ENCODE results near the gene IGHMBP2.
"Not testable (repeated sequence)": the region's sequence is repeated elsewhere in the genome, so short reads cannot be mapped to it uniquely, and the experiment has no call there.

Gene IGHMBP2

GRCh38 chr11:68881320-68881719 is 22.4 kb upstream of the IGHMBP2 start:
- no peak overlapping the region for H3K9ac ChIP-seq (ENCODE audit: insufficient read length)
- no peak overlapping the region for H3K27ac ChIP-seq
- no peaks in the 10 kb centered on the region for H3K9me3 ChIP-seq (ENCODE audit: low read depth, low read length)

GRCh38 chr11:68882391-68882790 is 21.3 kb upstream of the IGHMBP2 start:
- TF ChIP-seq POLR2AphosphoS5 (IDR thresholded peaks at IDR 0.05; ENCODE audit: borderline replicate concordance, low read depth, low read length) (no peak), EZH2 (IDR thresholded peaks at IDR 0.05) (no peak), FOXP2 (optimal IDR thresholded peaks at IDR 0.05; ENCODE audit: control extremely low read depth, extremely low read length, insufficient read depth) (no peak)
- Histone ChIP-seq H3K4me3 (no peak overlapping the region), H3K27ac (no peak overlapping the region), H3K9ac (ENCODE audit: insufficient read length) (no peak overlapping the region), H3K9me3 (ENCODE audit: low read depth, low read length) (no peaks in the 10 kb centered on the region), H3K36me3 (ENCODE audit: insufficient read depth, low read length) (no peaks in the 10 kb centered on the region)
- no peak for DNase-seq (ENCODE audit: low read depth, low spot score)

More at GRCh38 chr11:68881320-68881719, 22.4 kb upstream of the IGHMBP2 start:
- Histone ChIP-seq H3K4me3 (no peak overlapping the region), H3K36me3 (ENCODE audit: insufficient read depth, low read length) (no peaks in the 10 kb centered on the region)
- TF ChIP-seq EZH2 (IDR thresholded peaks at IDR 0.05) (no peak), FOXP2 (optimal IDR thresholded peaks at IDR 0.05; ENCODE audit: control extremely low read depth, extremely low read length, insufficient read depth) (no peak), POLR2AphosphoS5 (IDR thresholded peaks at IDR 0.05; ENCODE audit: borderline replicate concordance, low read depth, low read length) (no peak)
- DNase-seq (ENCODE audit: low read depth, low spot score) = no peak

- not testable (repeated sequence) for H3K36me3 ChIP-seq (ENCODE audit: insufficient read depth, low read length); DNase-seq (ENCODE audit: low read depth, low spot score)
Observed at GRCh38 chr11:68884827-68885226, 18.9 kb upstream of the IGHMBP2 start.

GRCh38 chr11:68889948-68890446 is 13.7 kb upstream of the IGHMBP2 start:
- Histone ChIP-seq H3K4me3 (peak overlapping the region; percentile 43), H3K36me3 (ENCODE audit: insufficient read depth, low read length) (peaks cover 29% of the 10 kb centered on the region), H3K9me3 (ENCODE audit: low read depth, low read length) (no peaks in the 10 kb centered on the region), H3K27ac (peak overlapping the region; percentile 92), H3K9ac (ENCODE audit: insufficient read length) (peak overlapping the region; percentile 28)
- peak; percentile 98 for DNase-seq (ENCODE audit: low read depth, low spot score)
- peak; percentile 81 for TF ChIP-seq FOXP2 (optimal IDR thresholded peaks at IDR 0.05; ENCODE audit: control extremely low read depth, extremely low read length, insufficient read depth)
- peak; percentile 69 for TF ChIP-seq POLR2AphosphoS5 (IDR thresholded peaks at IDR 0.05; ENCODE audit: borderline replicate concordance, low read depth, low read length)
- no peak for TF ChIP-seq EZH2 (IDR thresholded peaks at IDR 0.05)

More at GRCh38 chr11:68884827-68885226, 18.9 kb upstream of the IGHMBP2 start:
- H3K27ac ChIP-seq; H3K4me3 ChIP-seq; H3K9me3 ChIP-seq (ENCODE audit: low read depth, low read length); H3K9ac ChIP-seq (ENCODE audit: insufficient read length): not testable (repeated sequence)

GRCh38 chr11:68890490-68891231 is 13.0 kb upstream of the IGHMBP2 start:
- Histone ChIP-seq H3K4me3 (peak overlapping the region; percentile 43), H3K27ac (peak overlapping the region; percentile 92), H3K9me3 (ENCODE audit: low read depth, low read length) (no peaks in the 10 kb centered on the region), H3K9ac (ENCODE audit: insufficient read length) (peak overlapping the region; percentile 28), H3K36me3 (ENCODE audit: insufficient read depth, low read length) (peaks cover 30% of the 10 kb centered on the region)
- DNase-seq (ENCODE audit: low read depth, low spot score) = peak; percentile 44
- no peak for TF ChIP-seq EZH2 (IDR thresholded peaks at IDR 0.05)
- TF ChIP-seq POLR2AphosphoS5 (IDR thresholded peaks at IDR 0.05; ENCODE audit: borderline replicate concordance, low read depth, low read length) = no peak
- TF ChIP-seq FOXP2 (optimal IDR thresholded peaks at IDR 0.05; ENCODE audit: control extremely low read depth, extremely low read length, insufficient read depth) = peak; percentile 11

- H3K27ac ChIP-seq = peak overlapping the region; percentile 92
- no peaks in the 10 kb centered on the region for H3K9me3 ChIP-seq (ENCODE audit: low read depth, low read length)
- H3K36me3 ChIP-seq (ENCODE audit: insufficient read depth, low read length) = peaks cover 38% of the 10 kb centered on the region
- H3K9ac ChIP-seq (ENCODE audit: insufficient read length) = no peak overlapping the region
- DNase-seq (ENCODE audit: low read depth, low spot score) = no peak
- H3K4me3 ChIP-seq = peak overlapping the region; percentile 43
- TF ChIP-seq FOXP2 (optimal IDR thresholded peaks at IDR 0.05; ENCODE audit: control extremely low read depth, extremely low read length, insufficient read depth) = no peak
Observed at GRCh38 chr11:68891351-68891948, 12.2 kb upstream of the IGHMBP2 start.

- DNase-seq (ENCODE audit: low read depth, low spot score) = no peak
- Histone ChIP-seq H3K9ac (ENCODE audit: insufficient read length) (no peak overlapping the region), H3K27ac (peak overlapping the region; percentile 46; the same call in 1 of the 2 replicates), H3K9me3 (ENCODE audit: low read depth, low read length) (no peaks in the 10 kb centered on the region), H3K4me3 (no peak overlapping the region), H3K36me3 (ENCODE audit: insufficient read depth, low read length) (peaks cover 49% of the 10 kb centered on the region)
- TF ChIP-seq POLR2AphosphoS5 (IDR thresholded peaks at IDR 0.05; ENCODE audit: borderline replicate concordance, low read depth, low read length) (no peak), FOXP2 (optimal IDR thresholded peaks at IDR 0.05; ENCODE audit: control extremely low read depth, extremely low read length, insufficient read depth) (no peak), EZH2 (IDR thresholded peaks at IDR 0.05) (no peak)
Observed at GRCh38 chr11:68892576-68892975, 11.1 kb upstream of the IGHMBP2 start.

GRCh38 chr11:68893282-68893681 is 10.4 kb upstream of the IGHMBP2 start:
- Histone ChIP-seq H3K9ac (ENCODE audit: insufficient read length) (no peak overlapping the region), H3K9me3 (ENCODE audit: low read depth, low read length) (no peaks in the 10 kb centered on the region), H3K36me3 (ENCODE audit: insufficient read depth, low read length) (peaks cover 56% of the 10 kb centered on the region), H3K27ac (no peak overlapping the region), H3K4me3 (no peak overlapping the region)
- TF ChIP-seq FOXP2 (optimal IDR thresholded peaks at IDR 0.05; ENCODE audit: control extremely low read depth, extremely low read length, insufficient read depth) = no peak
- no peak for TF ChIP-seq EZH2 (IDR thresholded peaks at IDR 0.05)
- no peak for TF ChIP-seq POLR2AphosphoS5 (IDR thresholded peaks at IDR 0.05; ENCODE audit: borderline replicate concordance, low read depth, low read length)
- no peak for DNase-seq (ENCODE audit: low read depth, low spot score)

Measured in SK-N-MC (cell line).